GM18861 (cell line): ENCODE results near the gene METTL16.

ENCODE experiments used
- ATAC-seq: cut with Tn5 transposase; IDR thresholded peaks from one replicate; pipeline ENCODE4 v1.9.1; 2021; ENCODE audit not compliant: unreplicated experiment

The METTL16 gene

DNA sequence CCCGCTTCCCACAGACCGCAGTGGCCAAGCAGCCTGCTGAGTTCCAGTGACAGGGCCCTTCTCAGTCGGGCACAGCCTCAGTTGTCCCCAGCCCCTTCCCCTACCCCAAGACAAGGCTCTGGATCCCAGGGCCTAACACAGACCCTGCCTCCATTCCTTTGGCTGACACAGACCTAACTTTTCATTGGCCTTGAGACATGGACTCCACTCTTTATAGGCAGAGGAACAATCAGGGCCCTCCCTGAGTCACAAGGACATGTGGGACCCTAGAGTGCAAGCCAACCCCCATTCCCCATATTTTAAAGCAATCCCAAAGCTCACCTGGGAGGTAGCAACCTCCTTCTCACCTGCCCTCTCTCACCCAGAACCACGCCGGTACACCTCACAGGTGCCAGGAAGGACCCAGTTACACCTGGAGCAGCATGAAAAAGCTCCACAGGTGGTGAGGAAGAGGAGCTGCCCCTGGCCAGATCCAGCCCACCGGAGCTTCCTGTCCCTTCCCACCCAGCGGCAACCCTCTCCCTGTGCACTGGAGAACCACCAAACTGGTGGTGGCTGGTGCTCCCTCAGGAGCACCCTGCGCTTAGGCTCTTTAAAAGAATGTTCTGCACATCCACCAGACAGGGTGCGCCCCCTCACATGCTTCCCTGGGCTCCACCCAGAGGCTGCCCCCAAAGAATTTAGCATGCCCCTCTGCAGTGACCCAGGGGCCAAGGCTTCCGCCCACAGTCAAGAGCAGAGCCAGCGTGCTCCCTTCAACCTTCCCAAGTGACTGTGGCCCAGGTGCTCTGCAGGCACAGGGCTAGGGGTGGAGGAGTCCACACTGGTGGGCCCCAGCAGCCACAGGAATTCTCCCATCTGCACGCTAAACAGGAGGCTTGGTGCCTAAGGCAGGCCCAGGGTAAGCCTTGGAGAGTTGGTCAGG is 114.2 kb downstream of the METTL16 start:
- no peak for ATAC-seq

DNA sequence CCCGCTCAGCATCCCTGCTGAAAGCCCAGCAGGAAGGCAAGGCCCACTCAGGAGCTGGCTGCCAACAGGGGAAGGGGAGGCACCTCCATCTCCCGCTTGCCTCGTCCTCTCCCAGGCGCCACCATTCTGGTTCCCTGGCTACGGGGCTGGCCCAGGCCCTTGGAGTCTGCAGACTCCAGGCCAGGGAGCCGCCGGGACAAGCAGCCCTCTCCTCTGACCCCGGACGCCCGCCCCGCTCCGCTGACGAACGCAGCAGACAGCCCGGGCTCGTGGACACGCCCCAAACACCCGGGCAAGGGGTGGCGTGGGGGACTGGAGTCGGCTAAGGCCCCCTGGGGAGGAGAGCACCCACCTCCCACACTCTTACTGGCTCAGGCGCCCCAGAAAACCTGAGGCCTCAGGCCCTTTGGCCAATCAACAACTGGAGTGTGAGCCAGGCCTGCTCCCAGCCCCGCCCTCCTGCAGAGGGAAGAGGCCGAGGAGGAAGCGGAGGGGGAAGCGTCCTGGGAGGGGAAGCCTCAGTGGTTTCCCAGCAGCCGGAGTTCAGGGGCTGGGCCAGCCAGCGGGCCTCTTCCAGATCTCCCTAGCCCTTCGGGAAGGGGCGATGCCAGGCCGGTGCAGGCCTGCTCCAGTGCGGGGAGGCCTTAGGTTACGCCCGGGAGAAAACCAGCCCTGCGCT is 115.0 kb downstream of the METTL16 start:
- ATAC-seq = no peak

DNA sequence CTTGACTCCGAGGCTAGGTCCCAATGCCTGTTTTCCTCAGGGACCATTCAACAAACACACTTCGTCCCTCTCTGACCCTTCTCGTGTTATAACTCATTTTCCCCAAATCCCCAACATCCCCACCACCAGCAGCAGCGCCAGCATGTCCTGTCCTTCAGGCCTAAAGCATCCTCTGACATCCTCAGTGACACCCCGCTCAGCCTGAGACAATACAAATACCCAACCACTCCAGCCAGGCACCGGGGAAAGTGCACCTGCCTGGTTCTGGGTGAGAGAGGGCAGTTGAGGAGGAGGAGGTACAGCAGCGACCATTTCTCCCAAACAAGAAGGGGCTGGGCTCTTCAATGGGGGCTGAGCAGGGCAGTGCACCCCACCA is 115.5 kb downstream of the METTL16 start:
- no peak for ATAC-seq

DNA sequence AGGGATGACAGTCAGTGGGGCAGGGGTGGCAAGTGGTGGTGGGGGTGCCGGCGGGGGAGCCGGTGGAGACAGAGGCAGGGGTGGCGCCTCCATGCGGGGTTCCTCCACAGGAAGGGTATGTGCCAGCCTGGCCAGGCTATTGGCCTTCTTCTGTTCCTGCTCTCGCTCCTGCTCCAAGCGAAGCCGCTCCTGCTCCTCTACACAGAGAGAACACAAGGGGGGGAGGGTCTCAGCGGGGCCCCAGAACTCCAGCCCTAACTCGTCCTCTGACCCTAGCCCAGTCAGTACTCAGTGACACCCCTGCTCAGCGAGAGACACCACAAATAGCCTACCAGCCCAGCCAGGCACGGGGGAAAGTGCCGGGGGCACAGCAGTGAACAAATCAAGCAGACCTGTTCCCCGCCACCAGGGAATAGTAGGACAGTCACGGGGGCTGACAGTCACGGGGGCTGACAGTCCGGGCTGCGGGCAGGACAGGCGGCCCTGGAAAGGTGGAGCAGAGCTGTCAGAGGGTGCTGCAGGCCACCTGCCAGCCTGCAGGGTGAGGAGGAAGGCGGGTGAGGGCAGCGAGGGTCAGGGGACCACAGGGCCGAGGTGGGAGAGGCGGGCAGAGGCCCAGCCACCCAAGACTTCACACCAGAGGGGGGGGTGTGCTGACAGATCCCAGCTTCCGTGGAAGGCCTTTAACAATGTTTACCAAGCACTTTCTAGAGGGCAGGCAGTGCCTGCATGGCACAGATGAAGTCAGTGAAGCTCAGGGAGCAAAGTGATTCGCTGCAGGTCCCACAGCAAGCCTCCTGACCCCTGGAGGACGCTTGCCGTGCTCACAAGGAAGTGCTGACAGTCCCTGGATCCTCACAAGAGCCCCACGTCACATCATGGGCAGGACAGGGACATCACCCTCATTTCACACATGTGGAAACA is 116.2 kb downstream of the METTL16 start:
- ATAC-seq = no peak

DNA sequence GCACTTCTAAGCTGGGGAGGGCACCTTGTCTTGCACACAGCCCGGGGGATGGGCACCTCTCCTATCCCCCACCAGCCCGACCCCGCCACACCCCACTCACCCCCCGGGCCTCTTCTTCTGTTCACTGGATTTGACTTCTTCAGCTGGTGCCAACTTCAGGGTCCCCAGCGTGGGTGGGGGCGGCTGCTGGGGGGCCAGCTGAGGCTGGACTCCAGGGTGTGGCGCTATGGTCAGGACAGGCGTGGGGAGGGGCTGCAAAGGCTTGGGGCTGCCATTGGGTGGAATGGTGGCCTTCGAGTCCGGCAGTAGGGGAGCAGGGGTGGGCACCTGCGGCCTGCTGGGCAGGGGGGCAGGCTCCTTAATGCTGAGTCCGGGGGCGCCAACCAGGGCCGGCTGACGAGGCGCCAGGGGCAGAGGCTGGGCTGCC is 116.9 kb downstream of the METTL16 start:
- ATAC-seq = no peak

DNA sequence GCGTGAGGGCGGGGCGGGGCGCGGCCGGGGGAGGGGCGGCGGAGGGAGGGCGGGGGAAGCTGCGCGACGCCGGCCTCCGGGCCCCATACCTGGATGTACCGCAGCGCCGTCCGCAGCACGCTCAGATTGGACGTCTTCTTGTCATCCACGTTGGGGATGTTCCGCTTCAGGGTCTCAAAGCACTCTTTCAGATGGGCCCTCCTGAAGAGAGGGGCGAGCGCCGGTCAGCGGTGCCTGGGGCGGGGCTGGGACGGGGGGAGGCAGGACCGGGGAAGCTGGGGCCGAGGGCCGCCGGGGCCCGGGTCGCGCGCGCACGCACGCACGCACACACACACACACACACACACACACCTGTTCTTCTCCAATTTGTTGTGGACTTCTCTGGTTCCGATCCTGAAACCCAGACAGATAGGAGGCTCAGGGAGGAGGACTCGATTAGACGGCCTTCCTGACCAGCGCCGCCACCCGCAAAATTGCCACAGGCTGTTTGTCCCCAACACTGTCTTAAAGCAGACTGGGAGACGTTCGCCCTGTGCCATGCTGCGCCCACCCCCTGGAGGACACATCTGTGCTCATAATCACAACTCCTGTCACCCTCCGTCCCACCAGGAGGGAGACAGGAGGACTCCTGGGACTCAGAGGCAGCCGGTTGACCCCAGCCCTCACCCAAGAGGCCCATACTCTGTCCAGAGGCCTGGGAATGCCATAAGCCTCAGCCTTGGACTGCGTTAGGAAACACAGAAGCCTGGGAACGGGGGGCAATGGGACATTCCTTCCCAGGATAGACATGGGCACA is 117.5 kb downstream of the METTL16 start:
- no peak for ATAC-seq

DNA sequence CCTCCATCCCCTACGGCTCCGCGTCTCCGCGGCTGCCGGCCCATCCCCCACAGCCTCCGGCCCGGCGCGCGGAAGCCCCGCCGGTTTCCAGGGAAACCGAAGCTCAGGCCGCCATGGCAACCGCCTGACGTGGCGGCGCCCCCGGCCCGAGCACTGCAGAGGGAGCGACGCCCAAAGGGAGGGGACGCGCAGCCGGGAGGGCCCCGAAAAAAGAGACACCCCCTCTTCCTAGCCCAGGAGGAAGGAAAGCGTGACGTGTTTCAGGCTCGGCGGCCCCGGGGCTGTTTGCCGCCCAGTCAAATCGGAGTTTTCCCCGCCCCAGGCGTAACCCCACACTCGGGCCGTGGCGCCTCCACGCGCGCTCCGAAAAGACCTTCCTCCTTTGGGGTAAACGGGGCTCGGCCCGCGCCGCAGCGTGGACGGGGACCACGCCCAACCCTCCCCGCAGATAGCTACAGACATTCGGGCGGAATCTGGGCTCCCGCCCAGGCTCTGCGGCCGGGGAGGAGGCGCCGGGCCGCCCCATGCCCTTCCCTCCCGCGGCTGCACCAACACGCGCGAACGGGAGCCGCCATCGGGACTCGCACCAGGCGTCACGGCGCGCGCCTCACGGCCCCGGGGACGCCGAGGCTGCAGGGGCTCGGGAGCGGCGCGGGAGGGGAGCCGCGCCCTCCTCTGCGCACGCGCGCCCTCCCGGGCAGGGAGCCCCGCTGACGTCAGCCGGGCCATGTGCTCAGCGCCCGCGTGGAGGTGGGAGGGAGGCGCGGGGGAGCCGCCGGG is 118.3 kb downstream of the METTL16 start:
- peak; percentile 29 for ATAC-seq

DNA sequence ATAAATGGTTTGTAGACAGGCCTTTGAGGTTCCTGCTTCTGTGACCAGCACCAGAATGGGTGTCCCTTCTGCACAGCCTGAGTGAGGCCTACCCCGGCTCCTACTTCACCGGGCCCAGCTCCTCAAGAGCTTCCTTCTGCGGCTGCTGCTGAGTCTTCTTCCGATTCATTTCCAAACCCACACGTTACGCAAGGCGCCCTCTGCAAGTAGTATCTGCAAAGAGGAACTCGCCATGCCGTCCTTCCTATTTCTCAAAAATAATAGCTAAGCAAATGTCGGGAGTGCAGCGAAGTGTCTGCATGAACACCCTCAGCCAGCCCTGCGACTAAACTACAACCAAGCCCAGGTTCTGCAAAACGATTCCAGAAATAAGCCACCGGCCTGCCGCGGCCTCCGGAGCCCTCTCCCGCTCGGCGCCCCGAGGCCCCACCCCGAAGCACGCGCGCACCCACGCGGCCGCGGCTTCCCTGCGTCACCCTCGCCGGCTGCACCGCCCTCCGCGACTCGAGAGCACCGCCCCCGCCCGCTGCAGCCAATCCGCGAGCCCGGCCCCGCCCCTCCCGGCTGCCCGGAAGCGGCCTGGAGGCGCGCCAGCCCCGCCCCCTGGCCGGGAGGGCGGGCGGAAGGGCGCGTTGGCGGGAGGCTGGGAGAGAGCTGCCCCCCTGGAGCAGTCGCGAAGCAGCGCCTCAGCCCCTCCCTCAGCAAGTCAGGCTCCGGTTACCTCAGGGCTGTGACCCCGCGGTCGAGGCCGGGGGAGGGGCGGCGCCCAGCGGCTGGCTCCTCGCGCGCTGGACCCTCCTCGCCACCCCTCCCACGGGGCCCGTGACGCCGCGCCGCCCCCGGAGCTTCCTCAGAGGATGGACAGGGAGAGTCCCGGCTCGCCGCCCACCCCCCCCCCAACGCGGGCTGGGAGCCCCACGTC is 119.2 kb downstream of the METTL16 start:
- ATAC-seq = peak; percentile 33

DNA sequence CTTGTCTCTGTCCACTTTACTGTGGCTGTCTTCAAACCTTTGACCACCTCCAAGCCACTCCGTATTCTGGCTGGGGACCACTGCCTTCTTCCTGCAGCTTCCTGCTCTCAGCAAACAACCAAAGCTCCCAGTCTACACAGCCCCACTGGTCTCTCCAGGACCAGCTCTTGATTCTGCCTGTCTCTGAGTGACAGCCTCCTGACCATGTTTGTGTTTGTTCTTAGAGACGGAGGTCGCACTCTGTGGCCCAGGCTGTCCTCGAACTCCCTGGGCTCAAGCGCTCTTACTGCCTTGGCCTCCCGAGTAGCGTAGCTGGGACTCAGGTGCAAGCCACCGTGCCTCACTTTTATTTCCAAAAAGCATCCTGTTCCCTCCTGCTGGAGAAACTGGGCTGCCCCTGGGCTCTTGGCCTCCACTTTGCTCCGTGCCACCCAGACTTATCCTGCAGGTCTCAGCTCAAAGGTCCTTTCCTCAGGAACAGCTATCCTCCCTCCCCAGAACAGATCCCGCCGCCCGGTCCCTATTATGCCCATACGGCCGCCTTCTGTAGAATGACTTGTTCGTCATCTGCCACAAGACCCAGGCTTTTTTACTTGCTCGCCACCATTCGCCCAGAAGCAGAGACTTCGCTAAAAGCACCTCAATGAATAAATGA is 120.0 kb downstream of the METTL16 start:
- no peak for ATAC-seq

DNA sequence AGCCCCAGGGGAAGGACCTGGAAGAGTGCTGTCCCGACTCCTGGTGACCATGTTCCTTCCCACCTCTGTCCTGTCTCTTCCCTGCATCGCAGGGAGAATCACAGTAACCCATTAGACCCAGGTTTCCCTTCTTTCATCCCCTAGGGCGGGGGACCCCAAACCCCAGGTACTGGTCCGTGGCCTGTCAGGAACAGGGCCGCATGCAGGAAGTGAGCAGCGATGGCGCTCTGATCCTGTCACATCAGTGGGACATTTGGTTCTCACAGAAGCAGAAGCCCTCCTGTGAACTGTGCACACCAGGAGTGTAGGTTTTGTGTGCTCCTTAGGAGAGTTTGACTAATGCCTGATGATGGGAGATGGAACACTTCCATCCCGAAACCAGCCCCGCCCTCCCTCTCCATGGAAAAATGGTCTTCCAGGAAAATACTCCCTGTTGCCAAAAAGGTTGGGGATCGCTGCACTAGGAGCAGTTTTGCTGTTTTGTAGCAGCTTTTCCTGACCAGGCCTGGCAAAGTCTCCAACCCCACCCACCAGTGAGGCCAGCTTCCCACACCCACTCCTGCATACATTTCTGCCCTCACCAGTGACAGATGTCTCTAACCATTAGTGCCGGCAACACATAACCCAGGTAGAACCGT is 121.4 kb downstream of the METTL16 start:
- ATAC-seq = no peak

DNA sequence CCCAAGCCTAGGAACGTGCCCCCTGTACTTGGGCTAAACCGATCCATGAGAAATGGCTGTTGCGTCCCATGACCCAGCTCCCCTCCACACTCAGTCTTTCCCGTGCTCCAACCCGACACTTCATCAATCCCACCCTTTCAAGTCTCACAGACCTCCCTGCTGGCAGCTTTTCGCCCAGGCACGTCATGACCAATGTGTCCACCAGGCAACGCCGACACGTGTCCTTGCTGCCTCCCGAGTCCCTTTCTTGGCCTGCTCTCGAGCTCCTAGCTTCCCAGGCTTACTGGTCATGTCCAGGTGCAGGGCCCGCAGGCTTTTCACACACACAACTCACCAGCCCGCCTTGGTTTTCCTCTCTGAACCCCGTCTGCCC is 123.0 kb downstream of the METTL16 start:
- no peak for ATAC-seq

DNA sequence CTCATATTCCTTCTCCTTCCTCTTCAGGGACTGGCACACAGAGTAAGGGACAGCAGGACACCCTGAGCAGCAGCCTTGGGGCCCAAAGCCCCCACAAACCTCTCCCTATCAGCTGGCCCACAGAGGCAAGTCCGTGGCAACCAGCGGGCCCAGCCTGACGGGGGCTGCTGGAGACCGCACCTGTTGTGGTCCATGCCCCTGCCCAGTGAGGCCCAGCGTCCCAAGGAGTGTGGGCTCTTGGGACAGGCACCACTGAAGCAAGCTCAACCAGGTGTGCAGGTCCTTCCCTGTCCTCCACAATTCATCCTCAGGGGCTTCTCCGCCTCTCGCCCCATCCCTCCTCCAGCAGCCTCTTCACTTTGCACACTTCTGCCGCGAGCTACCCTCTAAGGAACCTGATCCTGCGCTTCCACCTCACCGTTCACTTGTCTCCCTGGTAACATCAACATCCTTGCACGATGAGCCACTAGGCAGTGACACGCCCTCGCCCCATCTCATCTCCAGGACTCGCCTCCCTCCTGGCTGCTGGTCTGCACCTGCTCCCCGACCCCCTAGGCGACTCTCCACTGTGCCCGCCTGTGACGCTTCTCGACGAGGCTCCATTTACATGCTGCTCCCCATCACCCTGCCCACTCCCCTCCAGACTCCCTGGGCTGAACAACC is 123.5 kb downstream of the METTL16 start:
- ATAC-seq = no peak

DNA sequence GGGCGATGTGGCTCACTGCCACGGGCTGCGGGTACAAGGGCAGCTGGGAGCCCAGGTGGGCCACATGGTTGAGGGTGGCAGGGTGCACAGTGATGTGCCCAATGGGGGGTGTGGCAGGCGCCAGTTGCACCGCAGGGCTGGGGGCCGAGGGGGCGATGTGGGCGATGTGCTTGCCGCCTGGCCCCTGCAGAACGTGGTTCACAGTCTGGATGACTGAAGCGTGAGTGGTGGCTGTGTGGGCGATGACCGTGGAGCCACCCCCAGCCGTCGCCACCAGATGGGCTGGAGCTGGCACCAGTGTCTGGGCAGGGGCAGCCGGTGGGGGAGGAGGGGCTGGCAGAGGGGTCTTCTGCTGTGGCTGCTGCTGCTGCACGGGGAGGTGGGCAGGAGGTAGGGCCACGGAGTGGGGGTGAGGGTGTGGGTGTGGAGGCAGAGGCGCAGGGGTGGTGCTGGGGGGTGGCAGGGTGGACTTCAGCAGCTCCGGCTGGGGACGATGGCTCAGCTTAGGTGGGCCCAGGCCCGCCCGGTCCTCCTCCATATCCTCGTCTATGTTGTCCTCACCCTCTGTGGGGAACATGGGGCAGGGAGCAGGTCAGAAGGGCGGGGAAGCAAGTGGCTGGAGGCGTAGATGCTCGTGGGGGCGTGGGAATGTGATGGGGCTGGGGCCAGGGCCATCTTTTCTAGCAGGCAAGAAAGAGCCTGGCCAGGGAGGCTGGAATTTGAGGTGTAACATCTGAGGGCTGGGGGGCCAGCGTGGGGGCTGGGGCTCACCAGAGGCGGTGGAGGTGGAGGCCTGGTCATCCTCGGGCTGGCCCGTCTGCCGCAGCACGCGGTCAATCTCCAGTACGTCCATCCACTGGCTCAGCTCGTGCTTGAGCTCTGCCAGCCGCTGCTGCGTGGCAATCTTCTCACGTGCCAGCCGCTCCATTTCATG is 124.3 kb downstream of the METTL16 start:
- no peak for ATAC-seq

DNA sequence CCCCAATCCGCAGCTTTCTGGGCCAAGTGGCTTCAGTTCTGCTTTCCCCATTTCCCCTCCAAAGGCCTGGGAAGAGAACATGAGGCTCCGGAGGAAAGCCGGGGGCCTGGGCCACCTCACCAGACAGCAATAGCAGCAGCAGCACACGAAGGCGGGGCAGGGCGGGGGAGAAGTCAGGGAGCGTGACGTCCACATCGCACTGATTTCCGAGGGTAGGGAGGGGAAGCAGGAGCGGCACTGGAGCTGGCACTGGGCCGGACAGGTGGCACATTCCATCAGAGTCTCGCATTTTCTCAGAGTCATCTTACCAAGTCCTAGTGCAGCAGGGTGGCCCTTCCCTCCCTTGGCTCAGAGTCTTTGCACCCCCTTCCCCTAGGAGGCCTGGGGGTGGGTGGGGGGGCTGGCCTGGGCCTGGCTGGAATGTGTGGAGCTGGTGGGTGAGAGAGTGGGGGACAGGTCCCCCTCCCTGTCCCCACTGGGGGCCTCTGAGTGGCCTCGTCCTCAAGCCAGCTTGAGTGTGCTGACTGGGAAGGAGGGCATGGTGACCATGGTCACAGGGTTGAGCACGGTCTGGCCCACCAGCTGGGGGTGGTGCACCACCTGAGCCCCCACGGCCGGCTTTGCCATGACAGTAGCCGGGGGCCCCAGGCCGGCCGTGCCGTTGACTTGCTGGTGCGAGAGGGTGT is 125.1 kb downstream of the METTL16 start:
- no peak for ATAC-seq
